IMR-90 (cell line): ENCODE results near the gene ANP32D.

ENCODE experiments used
- BHLHE40 ChIP-seq: fragments of 150-350 bp; IDR thresholded peaks from 2 replicates; pipeline ENCODE4 v1.6.1; 2016; ENCODE audit warnings: mild to moderate bottlenecking, low read depth, low read length
- CEBPB ChIP-seq: IDR thresholded peaks from 2 replicates; pipeline ENCODE4 v1.6.1; 2012; ENCODE audit warnings: low read depth, low read length, improper control_type of control experiment
- RCOR1 ChIP-seq: IDR thresholded peaks from 2 replicates; pipeline ENCODE4 v1.6.1; 2012; ENCODE audit warnings: mild to moderate bottlenecking, low read length, improper control_type of control experiment; ENCODE audit not compliant: insufficient replicate concordance
- TF ChIP-seq, protein P1 (sequence below): conservative IDR thresholded peaks from 2 replicates; pipeline ENCODE4 v1.5.1; 2012; ENCODE audit warnings: mild to moderate bottlenecking, low read depth, low read length, improper control_type of control experiment
- TF ChIP-seq, protein P2 (sequence below): fragments of 150-350 bp; IDR thresholded peaks from 2 replicates; pipeline ENCODE4 v1.6.1; 2016; ENCODE audit warnings: low read depth, mild to moderate bottlenecking, low read length, moderate library complexity, borderline replicate concordance

DNA sequence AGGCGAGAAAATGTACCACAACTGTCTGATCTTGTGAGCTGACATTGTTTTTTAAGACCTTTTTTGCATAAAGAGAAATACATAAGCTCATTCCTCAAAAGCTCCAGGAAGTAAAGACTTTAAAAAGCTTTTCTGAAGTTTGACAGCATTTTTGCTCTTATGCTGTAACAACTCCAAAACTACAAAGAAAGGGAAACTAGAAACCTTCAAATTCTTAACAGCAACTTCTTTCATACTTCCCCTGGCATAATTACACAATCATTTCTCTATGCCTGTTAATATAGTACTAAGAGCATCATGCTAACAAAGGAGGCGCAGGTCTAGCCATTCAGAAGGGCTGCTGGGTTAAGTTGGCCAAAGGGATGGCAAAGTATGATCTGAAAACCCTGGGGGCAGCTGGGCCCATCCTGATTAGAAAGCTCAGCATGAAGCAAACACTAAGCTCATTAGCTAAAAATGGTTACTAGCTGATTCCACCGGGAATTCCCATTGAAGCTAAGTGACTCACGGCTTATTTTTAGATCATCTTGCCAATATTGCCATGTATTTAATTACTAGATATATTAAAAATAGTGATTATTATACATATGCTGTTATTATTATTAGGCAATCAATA lies 26.1 kb upstream of the ANP32D start:
- TF ChIP-seq BHLHE40 (no peak), CEBPB (no peak), RCOR1 (no peak)
- TF ChIP-seq, protein P1, sequence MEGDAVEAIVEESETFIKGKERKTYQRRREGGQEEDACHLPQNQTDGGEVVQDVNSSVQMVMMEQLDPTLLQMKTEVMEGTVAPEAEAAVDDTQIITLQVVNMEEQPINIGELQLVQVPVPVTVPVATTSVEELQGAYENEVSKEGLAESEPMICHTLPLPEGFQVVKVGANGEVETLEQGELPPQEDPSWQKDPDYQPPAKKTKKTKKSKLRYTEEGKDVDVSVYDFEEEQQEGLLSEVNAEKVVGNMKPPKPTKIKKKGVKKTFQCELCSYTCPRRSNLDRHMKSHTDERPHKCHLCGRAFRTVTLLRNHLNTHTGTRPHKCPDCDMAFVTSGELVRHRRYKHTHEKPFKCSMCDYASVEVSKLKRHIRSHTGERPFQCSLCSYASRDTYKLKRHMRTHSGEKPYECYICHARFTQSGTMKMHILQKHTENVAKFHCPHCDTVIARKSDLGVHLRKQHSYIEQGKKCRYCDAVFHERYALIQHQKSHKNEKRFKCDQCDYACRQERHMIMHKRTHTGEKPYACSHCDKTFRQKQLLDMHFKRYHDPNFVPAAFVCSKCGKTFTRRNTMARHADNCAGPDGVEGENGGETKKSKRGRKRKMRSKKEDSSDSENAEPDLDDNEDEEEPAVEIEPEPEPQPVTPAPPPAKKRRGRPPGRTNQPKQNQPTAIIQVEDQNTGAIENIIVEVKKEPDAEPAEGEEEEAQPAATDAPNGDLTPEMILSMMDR = no peak
- TF ChIP-seq, protein P2, sequence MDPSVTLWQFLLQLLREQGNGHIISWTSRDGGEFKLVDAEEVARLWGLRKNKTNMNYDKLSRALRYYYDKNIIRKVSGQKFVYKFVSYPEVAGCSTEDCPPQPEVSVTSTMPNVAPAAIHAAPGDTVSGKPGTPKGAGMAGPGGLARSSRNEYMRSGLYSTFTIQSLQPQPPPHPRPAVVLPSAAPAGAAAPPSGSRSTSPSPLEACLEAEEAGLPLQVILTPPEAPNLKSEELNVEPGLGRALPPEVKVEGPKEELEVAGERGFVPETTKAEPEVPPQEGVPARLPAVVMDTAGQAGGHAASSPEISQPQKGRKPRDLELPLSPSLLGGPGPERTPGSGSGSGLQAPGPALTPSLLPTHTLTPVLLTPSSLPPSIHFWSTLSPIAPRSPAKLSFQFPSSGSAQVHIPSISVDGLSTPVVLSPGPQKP = no peak
